GM21619 (cell line): ENCODE measurements around the gene ACKR3.

ENCODE experiments used
- ATAC-seq: cut with Tn5 transposase; IDR thresholded peaks from one replicate; pipeline ENCODE4 v1.9.1; 2021; ENCODE audit not compliant: unreplicated experiment

Gene ACKR3

GRCh38 chr2:236606023-236606422 is 36.4 kb downstream of the ACKR3 start:
- ATAC-seq, result no peak

- no peak for ATAC-seq
Observed at GRCh38 chr2:236607471-236608187, 38.0 kb downstream of the ACKR3 start.

GRCh38 chr2:236608188-236608525 is 38.5 kb downstream of the ACKR3 start:
- no peak for ATAC-seq

- ATAC-seq, result no peak
Observed at GRCh38 chr2:236608710-236609109, 39.1 kb downstream of the ACKR3 start.

- no peak for ATAC-seq
Observed at GRCh38 chr2:236610991-236611821, 41.6 kb downstream of the ACKR3 start.

- no peak for ATAC-seq
Observed at GRCh38 chr2:236612737-236613136, 43.1 kb downstream of the ACKR3 start.

- no peak for ATAC-seq
Observed at GRCh38 chr2:236613612-236614011, 44.0 kb downstream of the ACKR3 start.

- ATAC-seq, result no peak
Observed at GRCh38 chr2:236614551-236614950, 44.9 kb downstream of the ACKR3 start.

- ATAC-seq, result no peak
Observed at GRCh38 chr2:236616031-236616430, 46.4 kb downstream of the ACKR3 start.

GRCh38 chr2:236616624-236617023 is 47.0 kb downstream of the ACKR3 start:
- ATAC-seq, result no peak

GRCh38 chr2:236617221-236617737 is 47.7 kb downstream of the ACKR3 start:
- no peak for ATAC-seq

- no peak for ATAC-seq
Observed at GRCh38 chr2:236617796-236618195, 48.2 kb downstream of the ACKR3 start.

- no peak for ATAC-seq
Observed at GRCh38 chr2:236618370-236618769, 48.7 kb downstream of the ACKR3 start.

- no peak for ATAC-seq
Observed at GRCh38 chr2:236619910-236620612, 50.4 kb downstream of the ACKR3 start.

- ATAC-seq, result no peak
Observed at GRCh38 chr2:236621786-236622185, 52.2 kb downstream of the ACKR3 start.

GRCh38 chr2:236622201-236622600 is 52.6 kb downstream of the ACKR3 start:
- ATAC-seq, result no peak

GRCh38 chr2:236622660-236623059 is 53.0 kb downstream of the ACKR3 start:
- no peak for ATAC-seq

- ATAC-seq, result no peak
Observed at GRCh38 chr2:236623816-236624215, 54.2 kb downstream of the ACKR3 start.

GRCh38 chr2:236625156-236625690 is 55.6 kb downstream of the ACKR3 start:
- ATAC-seq, result no peak

GRCh38 chr2:236626391-236627150 is 56.9 kb downstream of the ACKR3 start:
- no peak for ATAC-seq

- no peak for ATAC-seq
Observed at GRCh38 chr2:236627193-236627592, 57.6 kb downstream of the ACKR3 start.
